Middle frontal gyrus (tissue), 1 donor: ENCODE results near the gene UROC1.
"Not testable (repeated sequence)": the region's sequence is repeated elsewhere in the genome, so short reads cannot be mapped to it uniquely, and the experiment has no call there.

ENCODE experiments used
- DNase-seq: peaks from one replicate; pipeline ENCODE4 v3.0.0-alpha.2; 2015; ENCODE audit warnings: low spot score; ENCODE audit errors: extremely low spot score

Gene UROC1

GRCh38 chr3:126547721-126548120 lies 30.1 kb upstream of the UROC1 start:
- no peak for DNase-seq

GRCh38 chr3:126546549-126547239 lies 29.1 kb upstream of the UROC1 start:
- no peak for DNase-seq

GRCh38 chr3:126546013-126546412 lies 28.4 kb upstream of the UROC1 start:
- DNase-seq: no peak

- DNase-seq: no peak
These were observed 28.0 kb upstream of the UROC1 start for GRCh38 chr3:126545544-126545943.

- DNase-seq: no peak
These were observed 27.2 kb upstream of the UROC1 start for GRCh38 chr3:126544596-126545281.

GRCh38 chr3:126543457-126544061 lies 26.0 kb upstream of the UROC1 start:
- no peak for DNase-seq

GRCh38 chr3:126542340-126543241 lies 25.0 kb upstream of the UROC1 start:
- no peak for DNase-seq

- DNase-seq: no peak
These were observed 24.2 kb upstream of the UROC1 start for GRCh38 chr3:126541628-126542339.

- no peak for DNase-seq
These were observed 23.5 kb upstream of the UROC1 start for GRCh38 chr3:126540951-126541627.

- no peak for DNase-seq
These were observed 22.8 kb upstream of the UROC1 start for GRCh38 chr3:126540342-126540849.

GRCh38 chr3:126539558-126540250 lies 22.1 kb upstream of the UROC1 start:
- DNase-seq: no peak

- DNase-seq: no peak
These were observed 21.4 kb upstream of the UROC1 start for GRCh38 chr3:126538966-126539365.

GRCh38 chr3:126538316-126538715 lies 20.7 kb upstream of the UROC1 start:
- no peak for DNase-seq

- DNase-seq: no peak
These were observed 20.2 kb upstream of the UROC1 start for GRCh38 chr3:126537730-126538281.

GRCh38 chr3:126537116-126537729 lies 19.6 kb upstream of the UROC1 start:
- no peak for DNase-seq

GRCh38 chr3:126536126-126536525 lies 18.6 kb upstream of the UROC1 start:
- DNase-seq: no peak

- DNase-seq: no peak
These were observed 18.1 kb upstream of the UROC1 start for GRCh38 chr3:126535636-126536035.

GRCh38 chr3:126534716-126535115 lies 17.1 kb upstream of the UROC1 start:
- not testable (repeated sequence) for DNase-seq

GRCh38 chr3:126533506-126533905 lies 15.9 kb upstream of the UROC1 start:
- DNase-seq: no peak
